Skin of body (tissue), 2 donors: ENCODE data around the gene BTAF1. TPM values are rescaled to one million over a fixed set of nuclear protein-coding genes. Genes with fewer than 3 reads are reported as not detected.

Experiments
- DNase-seq: peaks from one replicate; lab custom pipeline; 2025; lab: John Stamatoyannopoulos, UW
- total RNA-seq: library from RNA; depleted of rRNA; stranded (reverse); fragments of >200 nt; gene quantifications from one replicate; pipeline ENCODE4 v1.2.3, GENCODE V29; 2014

The BTAF1 gene
- total RNA-seq, 1 donor from 2014 or later: 59.1 TPM

- peak; percentile 84 for DNase-seq
Observed at GRCh38 chr10:91908337-91909116, 15.0 kb upstream of the BTAF1 start.

GRCh38 chr10:91909117-91909677 is 14.4 kb upstream of the BTAF1 start, which contains the start of gene FGFBP3:
Gene FGFBP3, minus strand, starts transcription at chr10:91909486. Its CDS starts 517 bp downstream, at chr10:91908969.
- DNase-seq: peak; percentile 61

GRCh38 chr10:91910467-91910866 is 13.1 kb upstream of the BTAF1 start:
- DNase-seq: no peak

- DNase-seq: no peak
Observed at GRCh38 chr10:91919651-91920050, 3.9 kb upstream of the BTAF1 start.

GRCh38 chr10:91924212-91925021 is 847 bp downstream of the BTAF1 start:
- DNase-seq: peak; percentile 70

GRCh38 chr10:91925022-91925320 is 1.4 kb downstream of the BTAF1 start:
- DNase-seq: no peak

GRCh38 chr10:91930939-91931338 is 7.4 kb downstream of the BTAF1 start:
- DNase-seq: peak; percentile 77

- DNase-seq: no peak
Observed at GRCh38 chr10:91931526-91932190, 8.1 kb downstream of the BTAF1 start.

- DNase-seq: no peak
Observed at GRCh38 chr10:91932737-91933136, 9.2 kb downstream of the BTAF1 start.

- DNase-seq: no peak
Observed at GRCh38 chr10:91935886-91936285, 12.3 kb downstream of the BTAF1 start.

GRCh38 chr10:91939653-91940052 is 16.1 kb downstream of the BTAF1 start:
- no peak for DNase-seq

- no peak for DNase-seq
Observed at GRCh38 chr10:91941426-91941825, 17.9 kb downstream of the BTAF1 start.

- DNase-seq: no peak
Observed at GRCh38 chr10:91944880-91945630, 21.5 kb downstream of the BTAF1 start.

- no peak for DNase-seq
Observed at GRCh38 chr10:91953600-91954160, 30.1 kb downstream of the BTAF1 start.

GRCh38 chr10:91955114-91955513 is 31.5 kb downstream of the BTAF1 start:
- no peak for DNase-seq

GRCh38 chr10:91957091-91957490 is 33.5 kb downstream of the BTAF1 start:
- DNase-seq: no peak

GRCh38 chr10:91969297-91969696 is 45.7 kb downstream of the BTAF1 start:
- DNase-seq: no peak

- no peak for DNase-seq
Observed at GRCh38 chr10:91974960-91975359, 51.4 kb downstream of the BTAF1 start.

GRCh38 chr10:91975438-91975837 is 51.9 kb downstream of the BTAF1 start:
- DNase-seq: no peak

- DNase-seq: no peak
Observed at GRCh38 chr10:91976317-91977051, 52.9 kb downstream of the BTAF1 start.
